ENCODE measurements around the gene NCKAP5. TPM values are rescaled to one million over a fixed set of nuclear protein-coding genes. Genes with fewer than 3 reads are reported as not detected.

NCKAP5 gene
- total RNA-seq, 1 donor from 2014 or later = 0.26 TPM

- TF ChIP-seq CTCF (IDR thresholded peaks at IDR 0.05; ENCODE audit: insufficient read depth, low read length, severe bottlenecking) = no peak
- Histone ChIP-seq H3K4me3 (ENCODE audit: low read depth, low read length) (no peak overlapping the region), H3K27me3 (ENCODE audit: control insufficient read depth, insufficient read depth, low read length) (no peaks in the 10 kb centered on the region), H3K36me3 (ENCODE audit: control insufficient read depth, insufficient read depth, low read length) (no peaks in the 10 kb centered on the region)
- DNase-seq (ENCODE audit: low read depth) (no peak), FAIRE-seq (no peak)
These were observed 704.3 kb downstream of the NCKAP5 start for GRCh38 chr2:132863961-132864360.

- no peak for FAIRE-seq
- H3K27me3 ChIP-seq (ENCODE audit: control insufficient read depth, insufficient read depth, low read length) = no peaks in the 10 kb centered on the region
These were observed 708.0 kb downstream of the NCKAP5 start for GRCh38 chr2:132860220-132860619.

DNA sequence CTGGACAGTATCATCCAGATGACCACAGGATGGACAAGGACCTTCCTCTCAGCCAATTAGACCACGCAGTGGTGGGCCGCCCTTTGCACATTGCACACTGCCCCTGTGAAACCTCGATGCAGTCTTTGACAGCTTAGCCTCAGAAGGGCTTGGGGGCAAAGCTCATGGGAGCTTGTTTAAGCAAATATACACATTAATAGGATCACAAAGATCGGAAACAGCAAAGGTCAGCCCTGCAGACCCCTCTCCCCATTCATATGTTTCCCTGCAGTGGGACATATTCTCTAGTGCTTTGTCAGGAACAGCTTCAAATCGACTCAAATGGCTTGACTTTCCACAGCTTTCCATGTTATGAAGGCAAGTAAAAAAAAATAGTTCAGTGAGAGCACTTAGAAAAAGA, 708.7 kb downstream of the NCKAP5 start:
- FAIRE-seq (no peak), DNase-seq (ENCODE audit: low read depth) (no peak)
- Histone ChIP-seq H3K36me3 (ENCODE audit: control insufficient read depth, insufficient read depth, low read length) (no peaks in the 10 kb centered on the region), H3K27me3 (ENCODE audit: control insufficient read depth, insufficient read depth, low read length) (no peaks in the 10 kb centered on the region), H3K4me3 (ENCODE audit: low read depth, low read length) (no peak overlapping the region)
- TF ChIP-seq CTCF (IDR thresholded peaks at IDR 0.05; ENCODE audit: insufficient read depth, low read length, severe bottlenecking) = no peak

More at GRCh38 chr2:132860220-132860619, 708.0 kb downstream of the NCKAP5 start:
- TF ChIP-seq CTCF (IDR thresholded peaks at IDR 0.05; ENCODE audit: insufficient read depth, low read length, severe bottlenecking) = no peak
- no peak overlapping the region for H3K4me3 ChIP-seq (ENCODE audit: low read depth, low read length)
- peak; percentile 31 for DNase-seq (ENCODE audit: low read depth)
- no peaks in the 10 kb centered on the region for H3K36me3 ChIP-seq (ENCODE audit: control insufficient read depth, insufficient read depth, low read length)

- DNase-seq (ENCODE audit: low read depth) (no peak), FAIRE-seq (no peak)
- no peak overlapping the region for H3K4me3 ChIP-seq (ENCODE audit: low read depth, low read length)
- no peak for TF ChIP-seq CTCF (IDR thresholded peaks at IDR 0.05; ENCODE audit: insufficient read depth, low read length, severe bottlenecking)
- H3K27me3 ChIP-seq (ENCODE audit: control insufficient read depth, insufficient read depth, low read length) = no peaks in the 10 kb centered on the region
- H3K36me3 ChIP-seq (ENCODE audit: control insufficient read depth, insufficient read depth, low read length) = no peaks in the 10 kb centered on the region
These were observed 710.9 kb downstream of the NCKAP5 start for GRCh38 chr2:132857319-132857718.

GRCh38 chr2:132850688-132851087, 717.6 kb downstream of the NCKAP5 start:
- no peak overlapping the region for H3K4me3 ChIP-seq (ENCODE audit: low read depth, low read length)
- no peaks in the 10 kb centered on the region for H3K36me3 ChIP-seq (ENCODE audit: control insufficient read depth, insufficient read depth, low read length)
- DNase-seq (ENCODE audit: low read depth) = no peak
- no peak for FAIRE-seq
- TF ChIP-seq CTCF (IDR thresholded peaks at IDR 0.05; ENCODE audit: insufficient read depth, low read length, severe bottlenecking) = no peak
- no peaks in the 10 kb centered on the region for H3K27me3 ChIP-seq (ENCODE audit: control insufficient read depth, insufficient read depth, low read length)

GRCh38 chr2:132849118-132849517, 719.1 kb downstream of the NCKAP5 start:
- DNase-seq (ENCODE audit: low read depth) (no peak), FAIRE-seq (no peak)
- no peaks in the 10 kb centered on the region for H3K36me3 ChIP-seq (ENCODE audit: control insufficient read depth, insufficient read depth, low read length)
- no peak overlapping the region for H3K4me3 ChIP-seq (ENCODE audit: low read depth, low read length)
- H3K27me3 ChIP-seq (ENCODE audit: control insufficient read depth, insufficient read depth, low read length) = no peaks in the 10 kb centered on the region
- TF ChIP-seq CTCF (IDR thresholded peaks at IDR 0.05; ENCODE audit: insufficient read depth, low read length, severe bottlenecking) = no peak

All from bronchial epithelial cell (primary cell).